NCI-H460 (cell line): ENCODE measurements around the gene PPHLN1. TPM values are rescaled to one million over a fixed set of nuclear protein-coding genes. Genes with fewer than 3 reads are reported as not detected.

ENCODE experiments used
- DNase-seq: peaks from one replicate; pipeline ENCODE4 v3.0.0-alpha.2; 2016; ENCODE audit warnings: low read depth; ENCODE audit errors: extremely low read depth
- small RNA-seq, 2 experiments: library from RNA; depleted of rRNA; stranded (forward); fragments of <200 nt; gene quantifications; one replicate each; pipeline ENCODE3, GENCODE V24; 2014
- total RNA-seq: library from RNA; depleted of rRNA; stranded (reverse); fragments of >200 nt; shearing (Covaris generic); gene quantifications from 2 replicates; pipeline ENCODE4 v1.2.3, GENCODE V29; 2014; rRNA removed

Gene PPHLN1
- total RNA-seq, 1 experiment from 2014 or later, result 78.2 TPM

DNA sequence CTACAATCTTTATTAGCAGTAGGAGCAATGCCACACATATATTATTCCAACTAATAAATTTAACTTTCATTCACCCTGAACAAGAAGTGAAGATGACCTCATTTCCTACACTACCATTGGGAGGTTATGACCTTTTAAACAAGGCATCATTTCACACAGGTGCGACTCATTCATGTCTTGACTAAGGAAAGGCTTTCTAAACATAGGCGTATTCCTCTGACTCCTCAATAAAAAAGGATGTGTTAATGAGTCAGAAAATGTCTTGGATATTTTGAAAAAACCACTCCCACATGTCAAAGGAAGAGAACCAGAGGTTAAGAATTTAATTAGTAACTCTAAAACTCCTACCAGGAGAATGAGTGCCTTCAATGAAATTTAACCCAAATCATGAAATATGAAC is 148.4 kb downstream of the PPHLN1 start:
- DNase-seq, result peak; percentile 92

DNA sequence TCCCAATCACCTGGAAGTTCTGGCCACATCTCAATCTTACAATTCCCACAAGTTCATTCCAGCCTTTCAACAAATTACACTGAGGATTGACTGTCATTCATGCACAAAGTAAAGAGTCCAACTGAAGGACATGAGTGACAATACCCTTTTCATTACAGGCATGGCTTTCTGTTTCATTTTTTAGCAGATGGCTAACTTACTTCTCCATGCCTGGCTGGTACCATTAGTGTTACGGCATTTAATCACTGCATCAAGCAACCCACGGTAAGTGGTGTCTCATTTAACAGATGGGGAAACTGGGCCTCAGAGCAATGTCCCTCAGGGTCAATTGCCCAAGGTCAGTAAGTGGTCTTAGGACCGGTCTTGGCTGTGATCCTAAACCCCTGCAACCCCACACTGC is 149.1 kb downstream of the PPHLN1 start:
- DNase-seq, result no peak

DNA sequence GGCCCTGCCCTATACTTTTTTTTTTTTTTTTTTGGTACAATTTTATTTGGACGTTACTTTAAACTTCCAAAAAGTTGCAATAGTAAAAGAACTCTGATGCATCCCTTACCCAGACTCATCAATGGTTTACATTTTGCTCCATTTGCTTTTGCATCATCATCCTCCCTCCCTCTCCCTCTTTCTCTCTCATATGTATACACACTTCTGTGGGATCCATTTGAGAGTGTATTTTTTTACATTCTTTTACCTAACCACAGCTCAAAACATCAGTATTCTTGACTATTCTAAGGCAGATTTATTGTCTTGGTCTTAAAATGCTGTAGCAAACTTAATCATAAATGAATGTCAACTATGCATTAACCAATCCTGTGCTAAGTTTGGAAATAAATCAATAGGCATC is 152.0 kb downstream of the PPHLN1 start:
- no peak for DNase-seq

DNA sequence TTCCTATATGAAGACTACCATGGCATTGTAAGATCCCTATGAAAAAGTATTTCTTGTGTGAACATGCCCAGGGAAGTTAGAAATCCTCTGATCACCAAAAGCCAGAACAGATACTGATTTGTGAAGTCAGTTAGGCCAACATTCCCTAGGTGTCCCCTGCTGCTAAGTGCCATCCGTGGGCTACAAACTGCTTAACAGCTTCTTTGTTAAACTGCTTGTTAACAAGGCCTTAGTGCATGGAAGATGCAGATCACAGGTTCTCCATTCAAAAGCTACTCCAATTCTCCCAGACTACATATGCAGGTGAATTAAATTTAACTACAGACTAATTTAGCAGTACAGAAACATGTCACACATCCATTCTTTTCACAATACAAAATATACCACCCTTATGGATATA is 155.4 kb downstream of the PPHLN1 start:
- DNase-seq, result no peak

DNA sequence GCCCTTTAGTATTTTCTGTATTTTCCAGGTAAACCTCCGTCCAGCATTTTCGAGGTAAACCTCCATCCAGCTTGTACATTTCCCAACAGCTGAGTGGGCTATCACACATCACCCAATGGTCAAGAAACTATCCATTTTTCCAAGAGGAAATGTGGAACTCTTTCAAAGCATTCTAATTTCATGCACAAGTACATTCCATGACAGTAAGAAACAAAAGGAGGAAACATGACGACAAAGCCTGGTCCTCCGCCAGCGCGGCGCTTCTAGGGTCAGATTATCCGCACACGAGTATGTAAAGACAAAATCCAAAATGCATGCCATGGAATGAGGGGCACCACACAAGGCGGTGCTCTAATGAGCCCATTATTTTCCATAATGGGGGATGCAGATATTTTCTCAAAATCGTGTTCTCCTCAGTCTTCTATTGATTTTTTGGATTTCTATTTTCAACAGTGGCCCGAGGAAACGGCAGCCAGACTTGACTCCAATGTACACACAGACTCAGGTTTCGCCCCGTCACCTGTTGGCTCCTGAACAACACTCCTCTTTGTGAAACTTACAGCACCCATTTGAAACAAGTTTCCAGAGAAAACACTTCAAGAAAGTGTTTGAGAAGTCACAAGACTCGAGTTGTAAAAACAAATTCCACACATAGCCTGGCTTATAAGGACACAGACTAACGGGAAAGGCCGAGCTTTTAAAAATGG is 156.2 kb downstream of the PPHLN1 start:
- DNase-seq, result peak; percentile 26

DNA sequence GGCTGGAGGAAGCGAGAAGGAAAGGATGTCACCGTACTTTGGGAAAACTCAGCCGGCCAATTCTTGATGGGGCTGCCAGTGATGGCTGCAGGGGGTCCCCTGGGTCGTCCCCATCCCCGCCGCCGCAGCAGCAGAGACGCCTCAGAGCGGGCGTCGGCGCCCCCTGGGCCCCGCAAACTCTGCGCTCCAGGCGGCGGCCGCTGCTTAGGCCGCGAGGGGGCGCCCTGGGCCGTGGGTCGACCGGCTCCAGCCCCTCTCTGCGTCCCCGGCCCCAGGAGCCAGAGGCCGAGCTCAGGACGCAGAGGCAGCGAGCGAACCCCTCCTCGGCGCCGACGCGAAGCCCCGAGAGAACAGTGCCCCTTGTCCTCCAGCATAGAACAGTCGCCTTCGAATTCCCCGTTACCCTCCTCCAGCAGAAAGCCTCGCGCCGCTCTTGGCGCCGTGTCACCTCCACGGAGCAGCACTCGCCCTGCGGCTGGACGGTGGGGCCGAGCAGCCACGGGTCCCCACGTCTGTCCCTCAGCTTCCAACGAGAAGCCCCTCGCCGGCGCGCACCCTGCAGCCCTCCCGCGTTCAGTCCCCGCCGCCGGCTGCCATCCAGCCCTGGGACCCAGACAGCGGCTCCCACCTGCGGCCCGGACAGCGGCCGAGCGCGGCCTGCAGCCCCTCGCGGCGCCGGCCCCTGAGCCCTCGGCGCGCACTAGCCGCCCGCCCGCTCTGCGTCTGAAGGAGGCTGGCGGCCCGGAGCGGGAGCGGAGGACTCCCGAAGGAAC is 157.0 kb downstream of the PPHLN1 start:
- DNase-seq, result peak; percentile 72

DNA sequence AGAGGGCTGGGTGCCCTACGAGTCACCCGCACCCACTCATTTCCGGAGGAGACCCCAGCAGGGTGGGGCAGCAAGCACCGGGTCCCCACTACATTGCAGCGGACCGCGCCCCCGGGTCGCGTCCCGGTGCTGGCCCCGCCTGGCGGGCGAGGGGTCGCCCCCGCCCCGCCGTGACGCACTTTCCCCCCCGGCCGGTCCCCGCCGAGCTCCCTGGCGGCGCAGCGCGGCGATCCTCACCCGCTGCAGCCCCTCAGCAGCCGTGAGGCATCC is 157.5 kb downstream of the PPHLN1 start:
- peak; percentile 41 for DNase-seq

DNA sequence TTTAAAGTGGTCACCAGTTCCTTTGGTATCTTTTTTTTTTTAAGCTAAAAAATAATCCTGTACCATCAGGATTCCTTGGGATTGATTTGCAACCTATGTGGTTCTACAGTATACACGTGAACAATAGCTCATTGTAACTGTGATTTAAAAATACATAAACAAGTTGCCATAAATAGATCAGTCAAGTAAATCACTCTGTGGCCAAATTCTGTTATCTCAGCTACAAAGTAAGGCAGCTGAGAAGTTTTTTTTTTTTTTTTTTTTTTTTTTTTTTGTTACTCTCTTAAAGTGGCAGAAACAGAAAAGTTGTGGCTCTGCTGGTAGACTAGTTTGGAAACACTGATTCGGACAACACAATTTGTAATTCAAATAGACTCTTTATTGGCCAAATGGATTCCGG is 159.0 kb downstream of the PPHLN1 start:
- DNase-seq, result no peak

DNA sequence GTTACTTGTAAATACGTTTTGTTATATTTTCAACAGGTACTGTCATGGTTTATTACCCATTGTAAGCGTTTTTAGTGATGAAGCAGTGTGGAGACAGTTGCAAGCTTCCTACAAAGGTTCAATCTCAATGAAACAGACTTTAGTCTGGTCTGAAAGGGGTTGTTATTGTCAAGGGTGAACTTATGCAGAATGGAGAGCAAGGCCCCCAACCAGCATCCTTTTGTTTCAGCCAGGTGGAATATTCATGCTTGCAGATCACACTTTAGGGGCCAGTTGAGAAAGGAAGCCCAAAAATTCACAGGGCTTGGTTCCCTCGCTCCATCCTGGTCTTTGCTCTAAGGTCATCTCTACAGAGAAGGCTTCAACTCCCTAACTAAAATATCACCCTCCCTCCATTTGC is 159.9 kb downstream of the PPHLN1 start:
- no peak for DNase-seq

DNA sequence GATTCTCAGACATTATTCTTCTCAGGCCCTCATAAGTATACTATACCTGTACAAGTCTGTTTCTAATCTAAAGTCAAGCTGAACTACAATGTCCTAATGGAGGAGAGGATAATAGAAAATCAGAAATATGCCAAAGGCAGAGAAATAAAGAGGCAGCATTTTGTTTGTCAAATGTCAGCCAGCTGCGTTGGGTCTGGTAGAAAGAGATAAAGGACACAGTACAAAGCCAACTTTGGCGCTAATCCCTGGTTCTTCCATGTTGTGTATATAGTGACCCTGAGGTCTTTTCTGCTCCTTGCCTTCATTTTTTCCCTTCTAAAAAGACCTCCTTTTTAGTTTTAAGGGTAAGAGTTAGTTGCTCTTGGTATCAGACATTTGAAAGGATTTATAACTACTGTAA is 160.4 kb downstream of the PPHLN1 start:
- no peak for DNase-seq

DNA sequence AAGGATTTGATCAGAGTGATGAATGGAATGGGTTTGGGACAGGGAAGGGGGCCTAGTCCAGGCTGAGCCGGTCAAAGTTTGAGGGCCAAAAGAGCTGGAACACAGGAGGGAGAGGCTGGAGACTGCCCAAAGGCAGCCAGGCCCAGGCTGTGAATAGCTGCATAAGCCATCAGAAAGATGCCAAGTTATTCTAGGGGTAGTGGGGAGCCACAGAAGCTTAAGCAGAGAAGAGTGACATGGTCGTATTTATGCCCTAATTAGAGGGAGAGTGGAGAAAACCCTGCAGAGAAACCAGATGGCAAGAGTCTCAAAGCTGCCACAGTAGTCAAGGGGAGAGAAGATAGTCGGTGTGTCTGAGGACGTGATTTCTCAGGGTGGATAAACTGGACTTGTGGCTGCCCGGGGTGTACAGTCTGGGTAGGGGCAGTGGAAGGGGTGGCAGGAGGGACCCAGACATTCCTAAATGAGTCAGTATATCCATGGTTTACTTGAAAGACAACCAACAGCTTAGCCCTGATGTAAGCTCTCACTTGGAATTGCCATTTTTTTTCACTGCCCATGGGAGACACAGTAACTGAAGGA is 164.4 kb downstream of the PPHLN1 start:
- no peak for DNase-seq

Small RNA genes within 50 kb of the gene (small RNA-seq; reads per million reads assigned to genes)
- gene MIR7851, result 0 to 0.06 reads per million in 2 experiments
- gene RF00019, result 0 reads per million in 2 experiments
- 0 reads per million in 2 experiments for gene RF00090
- 0 reads per million in 2 experiments for gene RNU6-249P

Other genes with a start within 250 kb of the PPHLN1 start
- gene GXYLT1, start 181.3 kb upstream of the PPHLN1 start, total RNA-seq, result 14.3 and 20.1 TPM in 2 replicates
- gene YAF2, start 87.9 kb upstream of the PPHLN1 start, total RNA-seq, result 17.7 and 20.2 TPM in 2 replicates
- 94.7 and 115 TPM in 2 replicates for gene ZCRB1, start 73 bp upstream of the PPHLN1 start, total RNA-seq